GM12892 (cell line): ENCODE results near the gene THSD7B.
A peak's percentile ranks its signal among the peaks of the same experiment; 100 is the strongest.

Experiments used
- DNase-seq: peaks from one replicate; pipeline ENCODE4 v3.0.0; 2011; ENCODE audit not compliant: insufficient read length
- FAIRE-seq: peaks from 2 replicates; lab custom pipeline; 2011; peaks lifted over from hg19 to GRCh38; lab: Jason Lieb, UNC
- POLR2A ChIP-seq: IDR thresholded peaks from 2 replicates; pipeline ENCODE4 v1.6.1; 2011; ENCODE audit warnings: low read depth, low read length, control low read depth
- POLR2AphosphoS5 ChIP-seq: IDR thresholded peaks from 2 replicates; pipeline ENCODE4 v1.6.1; 2011; ENCODE audit warnings: low read depth, low read length, control low read depth
- TAF1 ChIP-seq: IDR thresholded peaks from 2 replicates; pipeline ENCODE4 v1.6.1; 2011; ENCODE audit warnings: low read depth, mild to moderate bottlenecking, control low read depth, low read length, borderline replicate concordance

Gene THSD7B

DNA sequence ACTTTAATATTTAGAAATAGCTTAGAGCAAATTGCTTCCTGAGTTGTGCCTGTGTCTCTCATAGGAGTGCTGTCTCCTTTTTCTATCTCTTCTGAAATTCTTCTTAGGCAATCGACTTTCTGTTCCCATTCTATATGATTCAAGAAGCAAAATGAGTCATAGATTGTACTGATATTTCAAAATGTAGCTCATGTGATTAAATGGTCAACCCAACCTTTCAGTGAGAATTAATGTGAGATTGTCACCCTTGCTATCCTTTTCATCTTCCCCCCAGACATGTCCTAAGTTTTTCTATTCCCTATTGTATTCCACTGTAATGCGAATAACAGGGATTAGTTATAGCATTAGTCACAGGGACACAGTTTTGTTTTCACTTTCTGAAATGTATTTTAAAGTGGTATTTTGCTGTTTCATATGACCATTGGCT, 413.6 kb downstream of the THSD7B start:
- DNase-seq (no peak), FAIRE-seq (no peak)
- TF ChIP-seq POLR2A: no peak

- FAIRE-seq (no peak), DNase-seq (no peak)
- TF ChIP-seq POLR2A: no peak
- TF ChIP-seq POLR2AphosphoS5: no peak
- no peak for TF ChIP-seq TAF1
These were observed 414.2 kb downstream of the THSD7B start for GRCh38 chr2:137179542-137179941.

GRCh38 chr2:137180012-137180411, 414.7 kb downstream of the THSD7B start:
- FAIRE-seq (no peak), DNase-seq (no peak)
- TF ChIP-seq POLR2AphosphoS5: no peak
- TF ChIP-seq POLR2A: no peak
- TF ChIP-seq TAF1: no peak

- no peak for TF ChIP-seq TAF1
- no peak for TF ChIP-seq POLR2AphosphoS5
- no peak for TF ChIP-seq POLR2A
- FAIRE-seq (no peak), DNase-seq (no peak)
These were observed 416.0 kb downstream of the THSD7B start for GRCh38 chr2:137181370-137181769.

GRCh38 chr2:137182071-137182470, 416.7 kb downstream of the THSD7B start:
- no peak for DNase-seq
- FAIRE-seq: no peak

GRCh38 chr2:137183206-137183898, 418.0 kb downstream of the THSD7B start:
- TF ChIP-seq TAF1 (no peak), POLR2A (no peak), POLR2AphosphoS5 (no peak)
- DNase-seq (no peak), FAIRE-seq (no peak)

More at GRCh38 chr2:137182071-137182470, 416.7 kb downstream of the THSD7B start:
- TF ChIP-seq POLR2AphosphoS5 (no peak), TAF1 (no peak), POLR2A (no peak)

GRCh38 chr2:137185378-137186078, 420.2 kb downstream of the THSD7B start:
- TF ChIP-seq TAF1 (no peak), POLR2AphosphoS5 (no peak), POLR2A (no peak)
- no peak for DNase-seq
- FAIRE-seq: no peak

GRCh38 chr2:137187216-137187615, 421.9 kb downstream of the THSD7B start:
- TF ChIP-seq POLR2AphosphoS5 (no peak), TAF1 (no peak), POLR2A (no peak)
- DNase-seq (no peak), FAIRE-seq (peak; percentile 84)

GRCh38 chr2:137190411-137191195, 425.3 kb downstream of the THSD7B start:
- FAIRE-seq: no peak

DNA sequence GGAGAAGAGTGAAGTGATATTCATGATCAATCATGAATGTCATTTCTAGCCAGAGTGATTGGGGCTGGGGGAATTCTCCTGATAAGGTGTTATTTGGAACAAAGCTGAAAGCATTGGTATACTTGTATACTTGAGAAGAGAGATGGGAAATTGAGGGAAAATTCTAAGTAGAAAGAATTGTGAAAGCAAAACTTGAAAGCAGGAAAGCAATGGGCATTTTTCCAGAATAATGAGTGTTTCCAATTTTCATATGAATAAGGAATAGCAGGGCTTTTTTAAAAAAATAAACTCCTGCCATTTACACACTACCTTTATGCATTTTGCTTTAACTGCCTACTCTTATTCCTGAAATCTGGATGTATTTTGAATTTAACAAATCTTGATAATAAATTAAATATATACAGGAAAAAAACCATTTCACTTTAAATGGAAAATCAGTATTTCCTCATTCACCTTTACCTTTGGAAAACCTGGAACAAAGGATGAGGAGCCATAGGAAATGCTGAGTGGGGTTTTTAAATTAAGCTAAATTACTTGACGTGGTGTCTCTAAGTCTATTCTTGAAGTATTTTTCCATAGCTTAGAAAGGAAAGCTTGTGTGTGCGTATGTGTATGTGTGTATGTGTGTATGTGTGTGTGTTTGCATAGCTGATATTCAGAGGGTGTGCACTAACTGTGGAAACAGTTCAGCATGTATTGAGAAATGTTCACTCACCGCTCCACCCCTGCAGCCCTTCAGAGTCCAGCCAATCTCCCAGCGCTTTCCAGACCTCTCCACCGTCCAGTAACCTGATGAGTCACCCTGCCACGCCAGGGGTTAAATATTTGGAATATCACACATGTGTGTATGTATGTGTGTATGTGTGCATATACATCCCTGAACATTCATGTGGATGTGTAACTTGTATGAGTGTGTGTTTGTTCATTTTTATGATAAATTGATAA, 427.3 kb downstream of the THSD7B start:
- no peak for DNase-seq
- TF ChIP-seq POLR2AphosphoS5: no peak
- TF ChIP-seq TAF1: no peak
- TF ChIP-seq POLR2A: no peak
- FAIRE-seq: no peak

More at GRCh38 chr2:137190411-137191195, 425.3 kb downstream of the THSD7B start:
- no peak for DNase-seq
- TF ChIP-seq POLR2AphosphoS5: no peak
- no peak for TF ChIP-seq POLR2A
- no peak for TF ChIP-seq TAF1

DNA sequence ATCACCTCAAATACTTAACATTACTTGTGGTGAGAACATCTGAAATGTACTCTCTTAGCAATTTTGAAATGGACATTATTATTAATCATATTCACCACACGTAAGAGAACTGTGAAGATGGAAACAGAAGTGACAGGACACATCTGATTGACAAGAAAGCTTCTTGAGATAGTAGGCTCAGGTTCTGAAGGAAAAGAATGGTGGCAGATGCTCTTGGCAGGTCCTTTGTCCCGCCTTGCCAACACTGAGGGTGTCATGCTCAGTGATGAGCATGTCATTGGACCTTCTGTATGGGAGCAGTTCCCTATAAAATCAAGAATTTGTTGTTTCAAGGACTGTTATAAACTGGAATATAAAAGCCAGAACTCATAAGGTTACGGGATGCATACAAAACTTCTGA, 428.1 kb downstream of the THSD7B start:
- no peak for TF ChIP-seq POLR2AphosphoS5
- TF ChIP-seq POLR2A: no peak
- no peak for TF ChIP-seq TAF1
- no peak for DNase-seq

GRCh38 chr2:137194111-137194510, 428.8 kb downstream of the THSD7B start:
- FAIRE-seq (no peak), DNase-seq (no peak)
- TF ChIP-seq POLR2AphosphoS5: no peak
- TF ChIP-seq POLR2A: no peak
- TF ChIP-seq TAF1: no peak

More for the DNA sequence above, 428.1 kb downstream of the THSD7B start:
- no peak for FAIRE-seq
